HL-60 (cell line): ENCODE data around the gene SCIMP.
A peak's percentile ranks its signal among the peaks of the same experiment; 100 is the strongest.
"Not testable (repeated sequence)": the region's sequence is repeated elsewhere in the genome, so short reads cannot be mapped to it uniquely, and the experiment has no call there.

Experiments used
- DNase-seq, 2 experiments: peaks; one replicate each; pipeline ENCODE4 v3.0.0-alpha.2; 2010 to 2020; ENCODE audit warnings: low read depth in 1 of 2, low spot score in 1 of 2
- H3K27ac ChIP-seq: fragments of 250-450 bp; sonication (Bioruptor Pico); replicated peaks from 2 replicates; pipeline ENCODE4 v1.5.1; 2020; ENCODE audit warnings: mild to moderate bottlenecking, moderate library complexity
- H3K27me3 ChIP-seq: fragments of 250-450 bp; sonication (Bioruptor Pico); 2 replicates; pipeline ENCODE4 v1.5.1; 2021; ENCODE audit warnings: mild to moderate bottlenecking, moderate library complexity; ENCODE audit not compliant: insufficient read depth, poor library complexity, severe bottlenecking
- H3K4me3 ChIP-seq: replicated peaks from 2 replicates; pipeline ENCODE4 v1.5.1; 2011; ENCODE audit warnings: mild to moderate bottlenecking, control low read depth, low read length; ENCODE audit not compliant: insufficient read depth
- GABPA ChIP-seq: IDR thresholded peaks from 2 replicates; pipeline ENCODE4 v1.6.1; 2012; ENCODE audit warnings: low read depth
- POLR2AphosphoS5 ChIP-seq: IDR thresholded peaks from 2 replicates; pipeline ENCODE4 v1.6.1; 2012; ENCODE audit warnings: low read depth
- SPI1 ChIP-seq: IDR thresholded peaks from 2 replicates; pipeline ENCODE4 v1.6.1; 2012; ENCODE audit warnings: low read depth, mild to moderate bottlenecking, borderline replicate concordance
- TF ChIP-seq, protein P1 (sequence below): IDR thresholded peaks from 2 replicates; pipeline ENCODE4 v1.6.1; 2012; ENCODE audit warnings: low read depth; ENCODE audit not compliant: insufficient replicate concordance
- TF ChIP-seq, protein P2 (sequence below): IDR thresholded peaks from one replicate; pipeline ENCODE4 v1.5.1; 2011; ENCODE audit warnings: low read length, control low read depth, inconsistent platforms; ENCODE audit not compliant: insufficient read depth

Gene SCIMP

DNA sequence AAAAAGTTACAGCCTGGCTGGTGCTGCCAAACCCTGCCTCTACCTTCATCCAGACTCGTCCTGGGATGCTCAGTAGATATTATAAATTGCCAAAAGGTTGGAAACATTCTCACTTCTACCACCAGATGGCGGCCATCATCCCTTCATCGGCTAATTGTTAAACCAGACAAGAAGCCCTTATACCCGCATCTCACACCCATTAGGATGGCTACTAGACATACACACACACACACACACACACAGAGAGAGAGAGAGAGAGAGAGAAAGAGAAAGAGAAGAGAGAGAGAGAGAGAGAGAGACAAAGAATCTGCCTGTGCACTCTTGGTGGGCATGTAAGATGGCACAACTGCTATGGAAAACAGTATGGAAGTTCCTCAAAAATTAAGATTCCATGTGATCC, 15.0 kb upstream of the SCIMP start:
- no peak for TF ChIP-seq GABPA
- no peak for TF ChIP-seq POLR2AphosphoS5
- TF ChIP-seq SPI1: no peak
- TF ChIP-seq, protein P1, sequence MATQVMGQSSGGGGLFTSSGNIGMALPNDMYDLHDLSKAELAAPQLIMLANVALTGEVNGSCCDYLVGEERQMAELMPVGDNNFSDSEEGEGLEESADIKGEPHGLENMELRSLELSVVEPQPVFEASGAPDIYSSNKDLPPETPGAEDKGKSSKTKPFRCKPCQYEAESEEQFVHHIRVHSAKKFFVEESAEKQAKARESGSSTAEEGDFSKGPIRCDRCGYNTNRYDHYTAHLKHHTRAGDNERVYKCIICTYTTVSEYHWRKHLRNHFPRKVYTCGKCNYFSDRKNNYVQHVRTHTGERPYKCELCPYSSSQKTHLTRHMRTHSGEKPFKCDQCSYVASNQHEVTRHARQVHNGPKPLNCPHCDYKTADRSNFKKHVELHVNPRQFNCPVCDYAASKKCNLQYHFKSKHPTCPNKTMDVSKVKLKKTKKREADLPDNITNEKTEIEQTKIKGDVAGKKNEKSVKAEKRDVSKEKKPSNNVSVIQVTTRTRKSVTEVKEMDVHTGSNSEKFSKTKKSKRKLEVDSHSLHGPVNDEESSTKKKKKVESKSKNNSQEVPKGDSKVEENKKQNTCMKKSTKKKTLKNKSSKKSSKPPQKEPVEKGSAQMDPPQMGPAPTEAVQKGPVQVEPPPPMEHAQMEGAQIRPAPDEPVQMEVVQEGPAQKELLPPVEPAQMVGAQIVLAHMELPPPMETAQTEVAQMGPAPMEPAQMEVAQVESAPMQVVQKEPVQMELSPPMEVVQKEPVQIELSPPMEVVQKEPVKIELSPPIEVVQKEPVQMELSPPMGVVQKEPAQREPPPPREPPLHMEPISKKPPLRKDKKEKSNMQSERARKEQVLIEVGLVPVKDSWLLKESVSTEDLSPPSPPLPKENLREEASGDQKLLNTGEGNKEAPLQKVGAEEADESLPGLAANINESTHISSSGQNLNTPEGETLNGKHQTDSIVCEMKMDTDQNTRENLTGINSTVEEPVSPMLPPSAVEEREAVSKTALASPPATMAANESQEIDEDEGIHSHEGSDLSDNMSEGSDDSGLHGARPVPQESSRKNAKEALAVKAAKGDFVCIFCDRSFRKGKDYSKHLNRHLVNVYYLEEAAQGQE: no peak
- TF ChIP-seq, protein P2, sequence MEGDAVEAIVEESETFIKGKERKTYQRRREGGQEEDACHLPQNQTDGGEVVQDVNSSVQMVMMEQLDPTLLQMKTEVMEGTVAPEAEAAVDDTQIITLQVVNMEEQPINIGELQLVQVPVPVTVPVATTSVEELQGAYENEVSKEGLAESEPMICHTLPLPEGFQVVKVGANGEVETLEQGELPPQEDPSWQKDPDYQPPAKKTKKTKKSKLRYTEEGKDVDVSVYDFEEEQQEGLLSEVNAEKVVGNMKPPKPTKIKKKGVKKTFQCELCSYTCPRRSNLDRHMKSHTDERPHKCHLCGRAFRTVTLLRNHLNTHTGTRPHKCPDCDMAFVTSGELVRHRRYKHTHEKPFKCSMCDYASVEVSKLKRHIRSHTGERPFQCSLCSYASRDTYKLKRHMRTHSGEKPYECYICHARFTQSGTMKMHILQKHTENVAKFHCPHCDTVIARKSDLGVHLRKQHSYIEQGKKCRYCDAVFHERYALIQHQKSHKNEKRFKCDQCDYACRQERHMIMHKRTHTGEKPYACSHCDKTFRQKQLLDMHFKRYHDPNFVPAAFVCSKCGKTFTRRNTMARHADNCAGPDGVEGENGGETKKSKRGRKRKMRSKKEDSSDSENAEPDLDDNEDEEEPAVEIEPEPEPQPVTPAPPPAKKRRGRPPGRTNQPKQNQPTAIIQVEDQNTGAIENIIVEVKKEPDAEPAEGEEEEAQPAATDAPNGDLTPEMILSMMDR: no peak
- H3K27ac ChIP-seq: no peak overlapping the region
- DNase-seq: peak in 1 of 2 experiments; percentile 58
- H3K27me3 ChIP-seq: no peaks in the 10 kb centered on the region
- H3K4me3 ChIP-seq: no peak overlapping the region

DNA sequence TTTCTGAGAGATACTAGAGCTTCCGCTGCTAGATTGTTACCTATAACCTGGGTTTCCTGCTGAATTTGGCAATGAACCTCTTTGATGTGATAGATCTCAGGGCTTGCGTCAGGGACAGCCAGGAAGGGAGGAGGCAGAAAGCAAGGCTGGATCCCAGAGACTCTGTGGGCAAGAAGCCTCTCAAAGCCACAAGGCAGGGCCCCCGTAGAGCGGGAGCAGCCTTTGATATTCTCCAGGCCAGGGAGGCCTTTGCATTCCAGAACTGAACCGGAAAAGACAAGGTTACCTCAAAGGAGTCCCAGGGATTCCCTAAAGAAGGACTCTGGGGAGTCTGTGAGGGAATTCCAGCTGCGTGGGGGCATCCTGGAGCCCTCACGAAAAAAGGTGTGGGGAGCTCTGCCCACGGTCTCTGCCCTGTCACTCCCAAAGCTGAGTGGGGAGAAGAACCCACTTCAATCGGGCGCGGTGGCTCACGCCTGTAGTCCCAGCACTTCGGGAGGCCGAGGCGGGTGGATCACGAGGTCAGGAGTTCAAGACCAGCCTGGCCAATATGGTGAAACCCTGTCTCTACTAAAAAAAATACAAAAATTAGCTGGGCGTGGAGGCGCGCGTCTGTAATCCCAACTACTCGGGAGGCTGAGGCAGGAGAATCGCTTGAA, 14.3 kb upstream of the SCIMP start:
- Histone ChIP-seq H3K27me3 (no peaks in the 10 kb centered on the region), H3K4me3 (no peak overlapping the region), H3K27ac (no peak overlapping the region)
- no peak for DNase-seq
- TF ChIP-seq GABPA (no peak), SPI1 (no peak)
- TF ChIP-seq, protein P1: no peak
- TF ChIP-seq, protein P2: no peak

DNA sequence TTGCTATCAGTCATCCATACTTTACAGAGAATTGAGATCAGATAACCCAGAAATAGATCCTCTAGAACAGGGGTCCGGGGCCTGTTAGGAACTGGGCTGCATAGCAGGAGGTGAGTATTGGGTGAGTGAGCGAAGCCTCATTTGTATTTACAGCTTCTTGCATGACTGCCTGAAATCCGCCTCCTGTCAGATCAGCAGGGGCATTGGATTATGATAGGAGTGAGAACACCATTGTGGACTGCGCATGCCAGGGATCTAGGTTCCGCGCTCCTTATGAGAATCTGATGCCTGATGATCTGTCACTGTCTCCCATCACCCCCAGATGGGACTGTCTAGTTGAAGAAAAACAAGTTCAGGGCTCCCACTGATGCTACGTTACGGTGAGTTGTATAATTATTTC, 13.0 kb upstream of the SCIMP start:
- TF ChIP-seq SPI1 (no peak), GABPA (no peak)

DNA sequence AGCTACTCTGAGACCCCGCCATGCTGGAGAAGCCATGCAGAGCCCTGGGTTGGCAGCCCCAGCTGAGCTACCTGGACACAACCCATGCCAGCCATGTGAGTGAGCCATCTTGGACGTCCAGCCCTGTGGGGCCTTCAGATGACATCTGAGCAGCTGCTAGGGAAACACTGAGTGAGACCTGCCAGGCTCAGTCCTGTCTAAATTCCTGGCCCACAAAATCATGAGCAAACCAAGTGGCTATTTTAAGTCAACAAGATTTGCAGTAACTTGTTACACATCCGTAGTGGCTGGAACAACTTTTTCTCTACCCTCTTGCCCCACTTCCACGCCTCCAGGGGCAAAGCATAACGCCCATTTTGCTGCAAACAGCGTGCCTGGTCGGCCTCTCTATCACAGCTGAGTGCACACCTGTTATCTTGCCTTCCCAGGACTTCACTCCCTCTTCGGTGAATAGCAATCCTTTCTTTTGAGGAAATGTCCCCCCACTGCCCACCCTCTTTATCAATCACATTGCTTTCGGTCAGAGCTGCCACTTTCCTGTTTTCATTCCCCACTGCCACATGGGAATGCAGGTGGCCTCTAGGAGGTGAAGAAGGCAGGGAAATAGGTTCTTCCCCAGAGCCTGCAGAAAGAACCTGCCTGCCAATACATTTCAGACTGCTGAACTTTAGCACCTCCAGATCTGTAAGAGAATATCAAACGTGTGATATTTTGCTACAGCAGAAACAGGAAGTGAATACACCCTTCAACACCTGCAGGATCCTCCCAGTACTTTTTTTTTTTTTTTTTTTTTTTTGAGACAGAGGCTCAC, 7.4 kb upstream of the SCIMP start:
- no peak overlapping the region for H3K4me3 ChIP-seq
- H3K27ac ChIP-seq: no peak overlapping the region
- no peaks in the 10 kb centered on the region for H3K27me3 ChIP-seq
- TF ChIP-seq, protein P2: no peak
- peak; percentile 25; the same call in 1 of the 2 replicates for TF ChIP-seq SPI1
- TF ChIP-seq POLR2AphosphoS5: no peak
- DNase-seq: no peak

More for the DNA sequence above, 13.0 kb upstream of the SCIMP start:
- Histone ChIP-seq H3K4me3 (no peak overlapping the region), H3K27ac (no peak overlapping the region), H3K27me3 (no peaks in the 10 kb centered on the region)
- no peak for DNase-seq

DNA sequence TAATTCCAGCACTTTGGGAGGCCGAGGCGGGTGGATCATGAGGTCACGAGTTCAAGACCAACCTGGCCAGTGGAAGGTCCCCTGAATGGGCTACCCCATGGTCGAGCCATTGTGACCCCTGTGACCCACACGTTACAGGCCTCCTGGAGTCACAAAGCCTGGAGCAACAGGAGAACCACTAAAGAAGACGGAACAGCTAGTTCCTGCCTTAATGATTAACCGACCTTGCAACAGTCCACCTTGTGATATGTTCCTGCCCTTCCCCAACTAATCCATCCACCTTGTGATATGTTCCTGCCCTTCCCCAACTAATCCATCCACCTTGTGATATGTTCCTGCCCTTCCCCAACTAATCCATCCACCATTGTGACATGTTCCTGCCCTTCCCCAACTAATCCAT, 5.1 kb upstream of the SCIMP start:
- not testable (repeated sequence) for DNase-seq, H3K4me3 ChIP-seq, H3K27me3 ChIP-seq, H3K27ac ChIP-seq
